PC-9 (cell line): ENCODE data around the gene SHANK2. TPM values are rescaled to one million over a fixed set of nuclear protein-coding genes. Genes with fewer than 3 reads are reported as not detected.
A peak's percentile ranks its signal among the peaks of the same experiment; 100 is the strongest.

Experiments
- BruUV-seq: library from RNA; stranded (reverse); fragments of 400-500 nt; replicated peaks from 2 replicates; lab custom pipeline; 2021; lab: Mats Ljungman, UMichigan
- CTCF ChIA-PET: fragments of 300-600 bp; sonication (Branson Sonifier 250); formaldehyde crosslinking; loops from one replicate; lab custom pipeline; 2022; ENCODE audit warnings: antibody characterized with exemption; lab: Charles Lee
- POLR2A ChIA-PET: fragments of 300-600 bp; sonication (Branson Sonifier 250); formaldehyde crosslinking; loops from one replicate; lab custom pipeline; 2022; ENCODE audit warnings: antibody characterized with exemption; ENCODE audit not compliant: unreplicated experiment; lab: Charles Lee
- DNase-seq, 2 experiments: peaks; one replicate each; pipeline versions ENCODE4 v3.0.0 to v3.0.0-alpha.2; 2015 to 2022; ENCODE audit warnings: mixed read lengths in 1 of 2
- H2AFZ ChIP-seq: fragments of 200-600 bp; sonication (generic); 2 replicates; pipeline ENCODE4 v1.8.1; 2017; ENCODE audit warnings: antibody characterized with exemption
- H3F3A ChIP-seq: fragments of 200-600 bp; sonication (generic); 2 replicates; pipeline ENCODE4 v1.8.1; 2017; ENCODE audit warnings: antibody characterized with exemption, mild to moderate bottlenecking, low read depth; ENCODE audit not compliant: insufficient read depth
- H3K27ac ChIP-seq: fragments of 200-600 bp; sonication (generic); 2 replicates; pipeline ENCODE4 v1.6.1; 2016; ENCODE audit warnings: mixed run types
- H3K27me3 ChIP-seq: fragments of 200-600 bp; sonication (generic); 2 replicates; pipeline ENCODE4 v1.6.1; 2016; ENCODE audit warnings: low read depth, mixed run types; ENCODE audit not compliant: insufficient read depth
- H3K36me3 ChIP-seq: fragments of 200-600 bp; sonication (generic); 2 replicates; pipeline ENCODE4 v1.6.1; 2016; ENCODE audit warnings: low read depth, mixed run types
- H3K4me1 ChIP-seq: fragments of 200-600 bp; sonication (generic); replicated peaks from 2 replicates; pipeline ENCODE4 v1.6.1; 2016; ENCODE audit warnings: mixed run types; ENCODE audit not compliant: insufficient read depth
- H3K4me2 ChIP-seq: fragments of 200-600 bp; sonication (generic); 2 replicates; pipeline ENCODE4 v1.6.1; 2017; ENCODE audit warnings: mixed run types
- H3K4me3 ChIP-seq: fragments of 200-600 bp; sonication (generic); 2 replicates; pipeline ENCODE4 v1.6.1; 2016; ENCODE audit warnings: mixed run types
- H3K79me2 ChIP-seq: fragments of 200-600 bp; sonication (generic); 2 replicates; pipeline ENCODE4 v1.6.1; 2017; ENCODE audit warnings: low read depth, mixed run types
- H3K9me2 ChIP-seq: fragments of 200-600 bp; sonication (generic); 2 replicates; pipeline ENCODE4 v1.8.1; 2017; ENCODE audit warnings: mild to moderate bottlenecking; ENCODE audit not compliant: insufficient read depth
- H3K9me3 ChIP-seq: fragments of 200-600 bp; sonication (generic); 2 replicates; pipeline ENCODE4 v1.8.1; 2016; ENCODE audit warnings: low read depth; ENCODE audit not compliant: insufficient read depth
- H4K20me1 ChIP-seq: fragments of 200-600 bp; sonication (generic); 2 replicates; pipeline ENCODE4 v1.8.1; 2017; ENCODE audit not compliant: insufficient read depth
- CTCF ChIP-seq: fragments of 200-600 bp; sonication (generic); conservative IDR thresholded peaks from 2 replicates; pipeline ENCODE4 v1.6.1; 2017; ENCODE audit warnings: mixed run types, antibody characterized with exemption, mild to moderate bottlenecking, moderate library complexity
- EZH2 ChIP-seq: fragments of 200-600 bp; sonication (generic); IDR thresholded peaks from 2 replicates; pipeline ENCODE4 v1.8.0; 2017; ENCODE audit warnings: antibody characterized with exemption, low read depth
- intact Hi-C: fragments of 100-400 bp; cut with micrococcal nuclease; formaldehyde crosslinking; loops from one replicate; pipeline ENCODE4 v1.10.0; 2022; ENCODE audit not compliant: unreplicated experiment
- total RNA-seq: library from RNA; stranded (reverse); gene quantifications from 2 replicates; pipeline ENCODE4 v1.2.3, GENCODE V29; 2021

SHANK2 gene
- total RNA-seq, 1 experiment from 2014 or later: 50.5 TPM

GRCh38 chr11:71301046-71301857 is 48.9 kb upstream of the SHANK2 start:
- POLR2A ChIA-PET: no interaction called here
- Histone ChIP-seq H3K9me2 (no peaks in the 10 kb centered on the region), H3K9me3 (no peaks in the 10 kb centered on the region), H3K27me3 (no peaks in the 10 kb centered on the region), H3K4me3 (no peak overlapping the region), H3F3A (peaks cover 34% of the 10 kb centered on the region), H3K4me1 (peaks cover 49% of the 10 kb centered on the region), H2AFZ (no peak overlapping the region), H3K4me2 (no peak overlapping the region), H3K36me3 (no peaks in the 10 kb centered on the region), H3K79me2 (no peaks in the 10 kb centered on the region), H4K20me1 (no peaks in the 10 kb centered on the region), H3K27ac (no peak overlapping the region)
- CTCF ChIA-PET: interaction anchor here (0.5 to 0.7 kb wide), 2 partner anchors 49 to 56 kb away, joined by 3 read pairs; partner anchors contain the start of gene SHANK2
- TF ChIP-seq EZH2 (no peak), CTCF (no peak)
- intact Hi-C loops: no loop called here
- no peak for DNase-seq
- no TSS peak for BruUV-seq

- DNase-seq: no peak
- no peaks in the 10 kb centered on the region for H3K79me2 ChIP-seq
- ChIA-PET CTCF (interaction anchor here (0.7 kb wide), 1 partner anchor 57 kb away, joined by 3 read pairs; no protein-coding TSS in a partner anchor), POLR2A (no interaction called here)
- H2AFZ ChIP-seq: no peak overlapping the region
- BruUV-seq: no TSS peak
- intact Hi-C loops: no loop called here
- H3K4me2 ChIP-seq: peak overlapping the region; percentile 50
- peaks cover 34% of the 10 kb centered on the region for H3F3A ChIP-seq
- H3K27ac ChIP-seq: peak overlapping the region; percentile 70
- no peaks in the 10 kb centered on the region for H3K9me3 ChIP-seq
- H3K36me3 ChIP-seq: no peaks in the 10 kb centered on the region
- TF ChIP-seq CTCF: no peak
- TF ChIP-seq EZH2: no peak
- H4K20me1 ChIP-seq: no peaks in the 10 kb centered on the region
- peaks cover 49% of the 10 kb centered on the region for H3K4me1 ChIP-seq
- H3K9me2 ChIP-seq: no peaks in the 10 kb centered on the region
- H3K4me3 ChIP-seq: no peak overlapping the region
- H3K27me3 ChIP-seq: no peaks in the 10 kb centered on the region
These were observed 47.8 kb upstream of the SHANK2 start for GRCh38 chr11:71300187-71300586.

- H3K4me2 ChIP-seq: peak overlapping the region; percentile 50
- peaks cover 34% of the 10 kb centered on the region for H3F3A ChIP-seq
- no peak overlapping the region for H3K4me3 ChIP-seq
- H3K36me3 ChIP-seq: no peaks in the 10 kb centered on the region
- ChIA-PET CTCF (interaction anchor here (0.6 to 1.3 kb wide), 4 partner anchors 18 to 212 kb away, joined by 3 to 5 read pairs (median 4); no protein-coding TSS in a partner anchor), POLR2A (interaction anchor here (0.6 to 0.9 kb wide), 3 partner anchors 15 to 49 kb away, joined by 4 to 7 read pairs (median 6); no protein-coding TSS in a partner anchor)
- H3K27ac ChIP-seq: peak overlapping the region; percentile 66
- TF ChIP-seq CTCF (no peak), EZH2 (no peak)
- H3K9me3 ChIP-seq: no peaks in the 10 kb centered on the region
- no peaks in the 10 kb centered on the region for H4K20me1 ChIP-seq
- H3K79me2 ChIP-seq: no peaks in the 10 kb centered on the region
- no peaks in the 10 kb centered on the region for H3K27me3 ChIP-seq
- H3K4me1 ChIP-seq: peaks cover 49% of the 10 kb centered on the region
- intact Hi-C loops: loop anchor here (1.0 to 2.0 kb wide), 5 partner anchors 14 to 290 kb away; no protein-coding TSS in a partner anchor
- no peak overlapping the region for H2AFZ ChIP-seq
- BruUV-seq: TSS peak; percentile 96
- H3K9me2 ChIP-seq: no peaks in the 10 kb centered on the region
- DNase-seq: no peak
These were observed 46.4 kb upstream of the SHANK2 start for GRCh38 chr11:71298761-71299181.
